ENCODE measurements around the gene CDC42BPB. TPM values are rescaled to one million over a fixed set of nuclear protein-coding genes. Genes with fewer than 3 reads are reported as not detected.
A peak's percentile ranks its signal among the peaks of the same experiment; 100 is the strongest.

The CDC42BPB gene
- total RNA-seq, 1 donor from 2014 or later: 55.0 TPM

- Histone ChIP-seq H3K4me3 (ENCODE audit: low read depth, low read length) (peak overlapping the region; percentile 30), H3K27me3 (ENCODE audit: control insufficient read depth, insufficient read depth, low read length) (no peaks in the 10 kb centered on the region), H3K36me3 (ENCODE audit: control insufficient read depth, insufficient read depth, low read length) (no peaks in the 10 kb centered on the region)
- no peak for TF ChIP-seq CTCF (IDR thresholded peaks at IDR 0.05; ENCODE audit: insufficient read depth, low read length, severe bottlenecking)
- FAIRE-seq: no peak
- no peak for DNase-seq (ENCODE audit: low read depth)
Observed at GRCh38 chr14:103074729-103075367, 17.5 kb upstream of the CDC42BPB start.

DNA sequence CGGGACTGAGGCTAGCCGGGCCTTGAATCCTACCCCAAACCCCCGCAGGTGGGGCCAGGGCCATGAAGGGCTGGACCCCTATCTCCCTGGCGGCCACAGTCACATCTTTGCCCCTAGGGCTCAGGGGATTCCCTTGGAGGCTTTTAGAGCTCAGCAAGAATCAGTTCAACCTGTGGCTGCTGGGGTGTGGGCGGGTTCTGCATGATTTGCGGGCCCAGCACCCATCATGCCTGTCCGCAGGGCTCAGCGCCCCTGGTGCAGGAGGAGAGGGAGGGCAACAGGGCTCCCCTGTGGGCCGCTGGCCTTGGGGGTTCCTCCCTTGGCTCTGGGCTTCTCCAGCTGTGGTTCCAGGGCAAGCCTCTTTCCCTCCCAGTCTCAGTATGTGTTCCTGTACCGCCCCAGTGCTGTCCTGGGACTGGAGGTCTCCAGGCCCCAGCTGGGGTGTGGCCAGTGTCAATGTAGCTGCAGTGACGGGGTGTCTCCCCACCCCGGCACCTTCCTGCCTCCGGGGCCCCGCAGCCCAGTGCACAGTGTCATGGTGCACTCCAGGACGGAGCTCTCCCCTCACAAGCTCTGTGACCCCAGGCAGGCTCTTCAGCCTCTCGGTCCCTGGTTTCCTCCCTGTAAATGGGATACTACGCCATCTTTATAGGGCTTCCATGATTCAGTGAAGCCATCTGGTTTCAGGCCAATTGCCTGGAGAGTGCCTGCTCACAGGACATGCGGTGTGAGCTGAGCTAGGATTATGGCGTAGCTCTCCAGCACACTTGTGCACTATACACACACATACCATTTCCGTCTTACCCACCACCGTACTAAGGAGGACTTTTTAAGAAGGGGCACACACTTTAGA lies 16.8 kb upstream of the CDC42BPB start:
- no peak for TF ChIP-seq CTCF (IDR thresholded peaks at IDR 0.05; ENCODE audit: insufficient read depth, low read length, severe bottlenecking)
- Histone ChIP-seq H3K27me3 (ENCODE audit: control insufficient read depth, insufficient read depth, low read length) (no peaks in the 10 kb centered on the region), H3K36me3 (ENCODE audit: control insufficient read depth, insufficient read depth, low read length) (no peaks in the 10 kb centered on the region), H3K4me3 (ENCODE audit: low read depth, low read length) (no peak overlapping the region)
- FAIRE-seq (peak; percentile 36), DNase-seq (ENCODE audit: low read depth) (no peak)

- Histone ChIP-seq H3K27me3 (ENCODE audit: control insufficient read depth, insufficient read depth, low read length) (no peaks in the 10 kb centered on the region), H3K36me3 (ENCODE audit: control insufficient read depth, insufficient read depth, low read length) (no peaks in the 10 kb centered on the region), H3K4me3 (ENCODE audit: low read depth, low read length) (no peak overlapping the region)
- TF ChIP-seq CTCF (IDR thresholded peaks at IDR 0.05; ENCODE audit: insufficient read depth, low read length, severe bottlenecking): no peak
- DNase-seq (ENCODE audit: low read depth): no peak
- FAIRE-seq: no peak
Observed at GRCh38 chr14:103073367-103073875, 16.1 kb upstream of the CDC42BPB start.

- no peak for FAIRE-seq
- H3K4me3 ChIP-seq (ENCODE audit: low read depth, low read length): no peak overlapping the region
- TF ChIP-seq CTCF (IDR thresholded peaks at IDR 0.05; ENCODE audit: insufficient read depth, low read length, severe bottlenecking): peak; percentile 12
- DNase-seq (ENCODE audit: low read depth): peak; percentile 67
- no peaks in the 10 kb centered on the region for H3K27me3 ChIP-seq (ENCODE audit: control insufficient read depth, insufficient read depth, low read length)
- no peaks in the 10 kb centered on the region for H3K36me3 ChIP-seq (ENCODE audit: control insufficient read depth, insufficient read depth, low read length)
Observed at GRCh38 chr14:103072595-103073366, 15.4 kb upstream of the CDC42BPB start.

GRCh38 chr14:103071544-103072251 lies 14.3 kb upstream of the CDC42BPB start:
- FAIRE-seq (no peak), DNase-seq (ENCODE audit: low read depth) (peak; percentile 62)
- no peak overlapping the region for H3K4me3 ChIP-seq (ENCODE audit: low read depth, low read length)
- no peaks in the 10 kb centered on the region for H3K36me3 ChIP-seq (ENCODE audit: control insufficient read depth, insufficient read depth, low read length)
- no peaks in the 10 kb centered on the region for H3K27me3 ChIP-seq (ENCODE audit: control insufficient read depth, insufficient read depth, low read length)
- no peak for TF ChIP-seq CTCF (IDR thresholded peaks at IDR 0.05; ENCODE audit: insufficient read depth, low read length, severe bottlenecking)

Measured in bronchial epithelial cell (primary cell).